Endothelial cell of umbilical vein (primary cell): ENCODE results near the gene ZC3H15. TPM values are rescaled to one million over a fixed set of nuclear protein-coding genes. Genes with fewer than 3 reads are reported as not detected.

ENCODE experiments used
- BruUV-seq: library from RNA; stranded (reverse); fragments of 400-500 nt; replicated peaks from 2 replicates; lab custom pipeline; 2021; lab: Mats Ljungman, UMichigan
- CTCF ChIA-PET: fragments of 300-600, 350-600 bp; sonication (Branson Sonifier 250); formaldehyde crosslinking; loops from one replicate; lab custom pipeline; 2021; ENCODE audit warnings: antibody characterized with exemption, inconsistent platforms; lab: Charles Lee
- POLR2A ChIA-PET: fragments of 300-600, 350-600 bp; sonication (Branson Sonifier 250); formaldehyde crosslinking; loops from one replicate; lab custom pipeline; 2021; ENCODE audit warnings: antibody characterized with exemption, inconsistent platforms; lab: Charles Lee
- DNase-seq: peaks from one replicate; pipeline ENCODE4 v3.0.0-alpha.2; 2011; ENCODE audit warnings: low read depth, low spot score
- FAIRE-seq: peaks from 2 replicates; lab custom pipeline; 2011; peaks lifted over from hg19 to GRCh38; lab: Jason Lieb, UNC
- H2AFZ ChIP-seq: 2 replicates; pipeline ENCODE4 v1.6.0; 2012; ENCODE audit warnings: low read depth, low read length, control low read depth, inconsistent platforms
- H3K27ac ChIP-seq: 2 replicates; pipeline ENCODE4 v1.5.1; 2011; ENCODE audit warnings: low read depth, mild to moderate bottlenecking, control low read depth, low read length, moderate library complexity; ENCODE audit not compliant: insufficient read depth
- H3K27me3 ChIP-seq, 2 experiments: 2 replicates each; pipeline versions ENCODE4 v1.6.0 to v1.6.1; 2011; ENCODE audit warnings: low read length in 2 of 2, mixed read lengths in 1 of 2; ENCODE audit not compliant: control insufficient read depth in 2 of 2, insufficient read depth in 2 of 2
- H3K36me3 ChIP-seq, 2 experiments: 2 replicates in 1 of 2; 3 replicates in 1 of 2; pipeline ENCODE4 v1.5.1; 2011; ENCODE audit warnings: low read length in 2 of 2, mild to moderate bottlenecking in 1 of 2, moderate library complexity in 1 of 2; ENCODE audit not compliant: control insufficient read depth in 2 of 2, insufficient read depth in 2 of 2; ENCODE audit errors: extremely low read depth in 1 of 2
- H3K4me1 ChIP-seq: 3 replicates; pipeline ENCODE4 v1.5.1; 2011; ENCODE audit warnings: mild to moderate bottlenecking, low read length; ENCODE audit not compliant: control insufficient read depth, insufficient read depth; ENCODE audit errors: extremely low read depth
- H3K4me2 ChIP-seq: 2 replicates; pipeline ENCODE4 v1.6.1; 2011; ENCODE audit warnings: low read length, control low read depth, mixed read lengths; ENCODE audit not compliant: insufficient read depth
- H3K4me3 ChIP-seq, 3 experiments: fragments of 200-600 bp in 1 of 3; sonication (generic), shearing (Covaris generic) in 1 of 3; replicated peaks in 1 of 3; 2 replicates each; pipeline ENCODE4 v1.5.1; 2011 to 2016; ENCODE audit warnings: control low read depth in 3 of 3, low read length in 3 of 3, mild to moderate bottlenecking in 2 of 3, inconsistent platforms in 1 of 3, low read depth in 1 of 3, moderate library complexity in 1 of 3; ENCODE audit not compliant: insufficient read depth in 1 of 3
- H3K79me2 ChIP-seq: 2 replicates; pipeline ENCODE4 v1.6.0; 2012; ENCODE audit warnings: low read length, inconsistent platforms; ENCODE audit not compliant: control insufficient read depth, insufficient read depth
- H3K9ac ChIP-seq: replicated peaks from 2 replicates; pipeline ENCODE3; 2011; ENCODE audit warnings: low read length, control low read depth; ENCODE audit not compliant: insufficient read depth; ENCODE audit errors: extremely low read depth
- H3K9me1 ChIP-seq: replicated peaks from 3 replicates; pipeline ENCODE4 v1.6.0; 2011; ENCODE audit warnings: mild to moderate bottlenecking, low read length; ENCODE audit not compliant: control insufficient read depth, insufficient read depth; ENCODE audit errors: extremely low read depth
- H3K9me3 ChIP-seq: replicated peaks from 2 replicates; pipeline ENCODE4 v1.5.1; 2012; ENCODE audit warnings: low read length, inconsistent platforms; ENCODE audit not compliant: control insufficient read depth, insufficient read depth
- H4K20me1 ChIP-seq: replicated peaks from 2 replicates; pipeline ENCODE3; 2011; ENCODE audit warnings: mild to moderate bottlenecking, low read length; ENCODE audit not compliant: control insufficient read depth, insufficient read depth; ENCODE audit errors: extremely low read depth
- CTCF ChIP-seq, 2 donors: IDR thresholded peaks; 1 replicate in 1 of 2; 2 replicates in 1 of 2; pipeline ENCODE4 v1.5.1; 2011; ENCODE audit warnings: low read length in 2 of 2, mild to moderate bottlenecking in 2 of 2, moderate library complexity in 2 of 2, control low read depth in 1 of 2, inconsistent platforms in 1 of 2, low read depth in 1 of 2; ENCODE audit not compliant: insufficient read depth in 1 of 2; ENCODE audit errors: extremely low read depth in 1 of 2
- EZH2 ChIP-seq: IDR thresholded peaks from 2 replicates; pipeline ENCODE4 v1.6.1; 2012; ENCODE audit warnings: borderline replicate concordance, low read depth, mild to moderate bottlenecking, moderate library complexity, low read length, inconsistent platforms; ENCODE audit not compliant: severe bottlenecking
- FOS ChIP-seq: IDR thresholded peaks from 2 replicates; pipeline ENCODE4 v1.6.1; 2011; ENCODE audit warnings: mild to moderate bottlenecking, low read length, moderate library complexity, borderline replicate concordance; ENCODE audit not compliant: insufficient read depth
- GATA2 ChIP-seq: IDR thresholded peaks from 2 replicates; pipeline ENCODE4 v1.7.0; 2011; ENCODE audit warnings: low read depth, mild to moderate bottlenecking, moderate library complexity, mixed read lengths, low read length; ENCODE audit not compliant: insufficient read length, insufficient read depth
- JUN ChIP-seq: IDR thresholded peaks from 2 replicates; pipeline ENCODE4 v1.6.1; 2011; ENCODE audit warnings: borderline replicate concordance, low read depth; ENCODE audit not compliant: insufficient read length, insufficient read depth
- MAX ChIP-seq: IDR thresholded peaks from 2 replicates; pipeline ENCODE4 v1.6.1; 2011; ENCODE audit not compliant: insufficient read depth, insufficient read length
- MYC ChIP-seq: IDR thresholded peaks from one replicate; pipeline ENCODE4 v1.6.1; 2011; ENCODE audit warnings: mild to moderate bottlenecking, low read depth, low read length
- POLR2A ChIP-seq: IDR thresholded peaks from 2 replicates; pipeline ENCODE4 v1.6.1; 2012; ENCODE audit warnings: low read depth, mild to moderate bottlenecking, control low read depth, low read length
- POLR2AphosphoS5 ChIP-seq: IDR thresholded peaks from 2 replicates; pipeline ENCODE4 v1.6.1; 2012; ENCODE audit warnings: low read depth, mild to moderate bottlenecking, control low read depth, low read length, moderate library complexity; ENCODE audit not compliant: insufficient read depth
- dilution Hi-C: fragments of 300-500 bp; cut with MboI; formaldehyde crosslinking; loops from one replicate; pipeline ENCODE4 v1.15.0; 2019; ENCODE audit warnings: low sequenced_read_pairs; ENCODE audit not compliant: extremely low pct_ligation_motif_present
- intact Hi-C: fragments of 100-400 bp; cut with micrococcal nuclease; formaldehyde crosslinking; loops from one replicate; pipeline ENCODE4 v1.10.0; 2022
- polyA plus RNA-seq, 4 experiments: library from polyadenylated mRNA; depleted of rRNA in 3 of 4; stranded (reverse) in 3 of 4; unstranded in 1 of 4; fragments of >200 nt; gene quantifications; 2 replicates each; pipeline versions ENCODE4 v1.2.1 to v1.2.3, GENCODE V29; 2011 to 2012; ENCODE audit warnings: missing spikeins in 1 of 4
- total RNA-seq: library from RNA; stranded (reverse); gene quantifications from 2 replicates; pipeline ENCODE4 v1.2.3, GENCODE V29; 2021

The ZC3H15 gene
- total and polyA plus RNA-seq, 2 donors (not counting 3 experiments of a cell fraction or from before 2014, with no cell fraction given) = 24.1 to 65.1 TPM

GRCh38 chr2:186480991-186481390 lies 5.1 kb upstream of the ZC3H15 start:
- Histone ChIP-seq H3K36me3 (no peaks in the 10 kb centered on the region), H3K9ac (no peak overlapping the region), H3K4me3 (no peak overlapping the region), H3K4me1 (peaks cover 6% of the 10 kb centered on the region), H2AFZ (no peak overlapping the region), H3K4me2 (no peak overlapping the region), H3K9me1 (no peaks in the 10 kb centered on the region), H3K9me3 (no peaks in the 10 kb centered on the region), H3K79me2 (no peaks in the 10 kb centered on the region), H3K27me3 (no peaks in the 10 kb centered on the region), H4K20me1 (no peaks in the 10 kb centered on the region), H3K27ac (no peak overlapping the region)
- no peak for DNase-seq
- FAIRE-seq = no peak
- TF ChIP-seq GATA2 (no peak), MAX (no peak), EZH2 (no peak), CTCF (IDR thresholded peaks at IDR 0.05; ENCODE audit: extremely low read depth in 1 of 2, insufficient read depth in 1 of 2, low read depth in 1 of 2, low read length in 2 of 2) (no peak), JUN (no peak), FOS (no peak), POLR2AphosphoS5 (no peak), MYC (no peak), POLR2A (no peak)
- BruUV-seq = no TSS peak
- POLR2A ChIA-PET = no interaction called here
- dilution Hi-C loops (no loop called here), intact Hi-C loops (no loop called here)
- CTCF ChIA-PET = no interaction called here
